WTC11 (cell line): ENCODE measurements around the gene RAPGEF6. TPM values are rescaled to one million over a fixed set of nuclear protein-coding genes. Genes with fewer than 3 reads are reported as not detected.

Experiments used
- ATAC-seq: fragments of 200-7000 bp; cut with Tn5 transposase; 2 replicates; pipeline ENCODE4 v1.10.0; 2021; ENCODE audit warnings: mild to moderate bottlenecking, moderate library complexity
- CTCF ChIA-PET: fragments of 300-600 bp; sonication (Branson Sonifier 250); formaldehyde crosslinking; loops from one replicate; lab custom pipeline; 2021; ENCODE audit warnings: antibody characterized with exemption; lab: Charles Lee
- POLR2A ChIA-PET: fragments of 350-600 bp; sonication (Branson Sonifier 250); formaldehyde crosslinking; loops from one replicate; lab custom pipeline; 2021; ENCODE audit warnings: antibody characterized with exemption; lab: Charles Lee
- DNase-seq: peaks from one replicate; pipeline ENCODE4 v3.0.0; 2021; ENCODE audit warnings: low spot score
- H3K27ac Mint-ChIP-seq: 2 replicates; pipeline ENCODE4 v1.8.0; 2021; ENCODE audit warnings: mixed read lengths
- H3K27me3 Mint-ChIP-seq: 2 replicates; pipeline ENCODE4 v1.8.0; 2021; ENCODE audit warnings: low read depth, mild to moderate bottlenecking, moderate library complexity, mixed read lengths
- H3K36me3 Mint-ChIP-seq: 2 replicates; pipeline ENCODE4 v1.8.0; 2021; ENCODE audit warnings: mixed read lengths
- H3K4me1 Mint-ChIP-seq: 2 replicates; pipeline ENCODE4 v1.8.0; 2022; ENCODE audit warnings: mixed read lengths
- H3K4me3 Mint-ChIP-seq: 2 replicates; pipeline ENCODE4 v1.8.0; 2021; ENCODE audit warnings: mild to moderate bottlenecking, moderate library complexity, mixed read lengths
- H3K9me3 Mint-ChIP-seq: 2 replicates; pipeline ENCODE4 v1.8.0; 2021; ENCODE audit warnings: mixed read lengths
- ATF3 ChIP-seq: sonication (generic); formaldehyde crosslinking; conservative IDR thresholded peaks from 2 replicates; pipeline ENCODE4 v1.8.1; 2022; ENCODE audit warnings: mild to moderate bottlenecking, missing genetic modification reagents
- ATF6 ChIP-seq: sonication (generic); formaldehyde crosslinking; IDR thresholded peaks from 2 replicates; pipeline ENCODE4 v1.8.1; 2023; ENCODE audit warnings: mild to moderate bottlenecking, missing genetic modification reagents
- CBFB ChIP-seq: sonication (generic); formaldehyde crosslinking; IDR thresholded peaks from 2 replicates; pipeline ENCODE4 v1.8.1; 2022; ENCODE audit warnings: mild to moderate bottlenecking, low read depth, missing genetic modification reagents
- E2F4 ChIP-seq: sonication (generic); formaldehyde crosslinking; IDR thresholded peaks from 2 replicates; pipeline ENCODE4 v1.8.1; 2022; ENCODE audit warnings: low read depth, mild to moderate bottlenecking, moderate library complexity, missing genetic modification reagents, borderline replicate concordance
- ELF4 ChIP-seq: sonication (generic); formaldehyde crosslinking; IDR thresholded peaks from 2 replicates; pipeline ENCODE4 v1.8.1; 2022; ENCODE audit warnings: low read depth, mild to moderate bottlenecking, moderate library complexity, missing genetic modification reagents
- EMX1 ChIP-seq: fragments of 250-450 bp; sonication (Bioruptor Pico); IDR thresholded peaks from 2 replicates; pipeline ENCODE4 v1.8.0; 2021; ENCODE audit warnings: mild to moderate bottlenecking
- ERG ChIP-seq: fragments of 250-450 bp; sonication (Bioruptor Pico); IDR thresholded peaks from 2 replicates; pipeline ENCODE4 v1.8.0; 2021; ENCODE audit warnings: mild to moderate bottlenecking
- FOXK1 ChIP-seq: sonication (generic); formaldehyde crosslinking; IDR thresholded peaks from 2 replicates; pipeline ENCODE4 v1.8.0; 2022; ENCODE audit warnings: mild to moderate bottlenecking, moderate library complexity, missing genetic modification reagents
- GABPB1 ChIP-seq: sonication (generic); formaldehyde crosslinking; IDR thresholded peaks from 2 replicates; pipeline ENCODE4 v1.8.1; 2023; ENCODE audit warnings: mild to moderate bottlenecking, missing genetic modification reagents
- JAZF1 ChIP-seq: fragments of 250-450 bp; sonication (Bioruptor Pico); IDR thresholded peaks from 2 replicates; pipeline ENCODE4 v1.9.0; 2021; ENCODE audit warnings: moderate library complexity, mild to moderate bottlenecking, inconsistent platforms
- JUN ChIP-seq: sonication (generic); formaldehyde crosslinking; IDR thresholded peaks from 2 replicates; pipeline ENCODE4 v1.8.0; 2023; ENCODE audit warnings: mild to moderate bottlenecking, missing genetic modification reagents
- MAX ChIP-seq: sonication (generic); formaldehyde crosslinking; IDR thresholded peaks from 2 replicates; pipeline ENCODE4 v1.8.0; 2022; ENCODE audit warnings: mild to moderate bottlenecking, missing genetic modification reagents
- RORB ChIP-seq: fragments of 250-450 bp; sonication (Bioruptor Pico); IDR thresholded peaks from 2 replicates; pipeline ENCODE4 v1.9.0; 2021; ENCODE audit warnings: mild to moderate bottlenecking
- SOX15 ChIP-seq: fragments of 250-450 bp; sonication (Bioruptor Pico); IDR thresholded peaks from 2 replicates; pipeline ENCODE4 v1.9.0; 2021; ENCODE audit warnings: mild to moderate bottlenecking
- TEAD1 ChIP-seq: sonication (generic); formaldehyde crosslinking; IDR thresholded peaks from 2 replicates; pipeline ENCODE4 v1.8.0; 2022; ENCODE audit warnings: mild to moderate bottlenecking, missing genetic modification reagents
- USF1 ChIP-seq: sonication (generic); formaldehyde crosslinking; IDR thresholded peaks from 2 replicates; pipeline ENCODE4 v1.8.0; 2022; ENCODE audit warnings: mild to moderate bottlenecking, missing genetic modification reagents
- ZBTB43 ChIP-seq: sonication (generic); formaldehyde crosslinking; IDR thresholded peaks from 2 replicates; pipeline ENCODE4 v1.8.1; 2023; ENCODE audit warnings: mild to moderate bottlenecking, missing genetic modification reagents
- ZNF219 ChIP-seq: sonication (generic); formaldehyde crosslinking; IDR thresholded peaks from 2 replicates; pipeline ENCODE4 v1.8.0; 2023; ENCODE audit warnings: missing genetic modification reagents, mild to moderate bottlenecking, borderline replicate concordance
- ZNF232 ChIP-seq: sonication (generic); formaldehyde crosslinking; IDR thresholded peaks from 2 replicates; pipeline ENCODE4 v1.8.0; 2022; ENCODE audit warnings: mild to moderate bottlenecking, missing genetic modification reagents
- ZNF263 ChIP-seq: sonication (generic); formaldehyde crosslinking; IDR thresholded peaks from 2 replicates; pipeline ENCODE4 v1.8.1; 2022; ENCODE audit warnings: low read depth, mild to moderate bottlenecking, moderate library complexity, missing genetic modification reagents
- ZNF671 ChIP-seq: fragments of 250-450 bp; sonication (Bioruptor Pico); IDR thresholded peaks from 2 replicates; pipeline ENCODE4 v1.8.0; 2021; ENCODE audit warnings: mild to moderate bottlenecking
- total RNA-seq: library from RNA; stranded (reverse); gene quantifications from 3 replicates; pipeline ENCODE4 v1.2.3, GENCODE V29; 2021

The RAPGEF6 gene
- total RNA-seq, 1 experiment from 2014 or later, result 18.0 TPM

- TF ChIP-seq FOXK1 (CRISPR knock-in tag) (no peak), ZNF219 (CRISPR knock-in tag) (no peak), ZNF232 (CRISPR knock-in tag) (no peak), ATF6 (CRISPR knock-in tag) (no peak), CBFB (no peak)
- TF ChIP-seq, all 79 proteins: peak for 0
Observed at GRCh38 chr5:131496400-131496713, 138.7 kb downstream of the RAPGEF6 start (continued).

GRCh38 chr5:131495536-131496399, 139.3 kb downstream of the RAPGEF6 start:
- H3K4me3 Mint-ChIP-seq, result no peak overlapping the region
- H3K27ac Mint-ChIP-seq, result no peak overlapping the region
- POLR2A ChIA-PET, result no interaction called here
- no peaks in the 10 kb centered on the region for H3K4me1 Mint-ChIP-seq
- H3K9me3 Mint-ChIP-seq, result no peaks in the 10 kb centered on the region
- ATAC-seq, result no peak
- peaks cover 23% of the 10 kb centered on the region for H3K36me3 Mint-ChIP-seq
- no peaks in the 10 kb centered on the region for H3K27me3 Mint-ChIP-seq
- TF ChIP-seq TEAD1 (CRISPR knock-in tag), result no peak
- TF ChIP-seq MAX, result no peak
- TF ChIP-seq CBFB, result no peak
- no peak for TF ChIP-seq ELF4
- TF ChIP-seq ZNF671, result no peak
- TF ChIP-seq JAZF1 (CRISPR knock-in tag), result no peak
- TF ChIP-seq E2F4, result no peak
- no peak for TF ChIP-seq ZNF219 (CRISPR knock-in tag)
- TF ChIP-seq JUN, result no peak
- no peak for TF ChIP-seq ZNF232 (CRISPR knock-in tag)
- TF ChIP-seq ATF3 (CRISPR knock-in tag), result no peak
- no peak for TF ChIP-seq ZBTB43 (CRISPR knock-in tag)
- no peak for TF ChIP-seq ERG
- TF ChIP-seq USF1 (CRISPR knock-in tag), result no peak
- no peak for TF ChIP-seq ZNF263 (CRISPR knock-in tag)
- no peak for TF ChIP-seq RORB (CRISPR knock-in tag)
- TF ChIP-seq GABPB1 (CRISPR knock-in tag), result no peak
- TF ChIP-seq EMX1 (CRISPR knock-in tag), result no peak
- TF ChIP-seq SOX15, result no peak
- CTCF ChIA-PET, result interaction anchor here (0.7 kb wide), 1 partner anchor 73 kb away, joined by 3 read pairs; no protein-coding TSS in a partner anchor
- no peak for DNase-seq
